ENCODE measurements around the gene PSMD5. TPM values are rescaled to one million over a fixed set of nuclear protein-coding genes. Genes with fewer than 3 reads are reported as not detected.

PSMD5 gene
- total and polyA plus RNA-seq, 2 of the 4 experiments (the other 2 are of a cell fraction): 25.6 to 26.1 TPM

- Histone ChIP-seq H2BK20ac (ENCODE audit: low read depth, low read length) (no peak overlapping the region), H3K79me1 (ENCODE audit: low read depth in 1 of 2, low read length in 2 of 2) (no peaks in the 10 kb centered on the region), H4K91ac (ENCODE audit: insufficient read depth, low read depth, low read length) (no peak overlapping the region), H3K23ac (ENCODE audit: low read depth, low read length) (no peak overlapping the region), H3K14ac (replicated peaks; ENCODE audit: low read depth, low read length) (no peak overlapping the region), H3K18ac (ENCODE audit: low read depth, low read length) (no peak overlapping the region), H2BK120ac (ENCODE audit: low read depth, low read length) (no peak overlapping the region), H3K4me1 (ENCODE audit: control insufficient read depth, insufficient read depth, low read length) (no peaks in the 10 kb centered on the region), H3K27me3 (ENCODE audit: control insufficient read depth, insufficient read depth, low read length) (no peaks in the 10 kb centered on the region), H4K20me1 (ENCODE audit: insufficient read depth, low read length) (no peaks in the 10 kb centered on the region), H3K56ac (ENCODE audit: extremely low read depth, insufficient read depth, low read length) (no peak overlapping the region), H4K8ac (ENCODE audit: low read depth in 2 of 2, low read length in 2 of 2) (no peak overlapping the region), H3K27ac (ENCODE audit: insufficient read depth, low read length) (no peak overlapping the region), H3K4me3 (ENCODE audit: insufficient read depth, low read depth, low read length) (no peak overlapping the region), H3K4ac (ENCODE audit: low read depth, low read length) (no peak overlapping the region), H2BK5ac (ENCODE audit: low read depth, low read length, poor library complexity, severe bottlenecking) (no peak overlapping the region), H3K9me3 (ENCODE audit: control insufficient read depth, insufficient read depth, low read length) (no peaks in the 10 kb centered on the region), H2BK15ac (ENCODE audit: low read depth, low read length) (no peak overlapping the region), H4K5ac (ENCODE audit: low read depth, low read length) (no peak overlapping the region), H2AK9ac (replicated peaks; ENCODE audit: low read depth, low read length, poor library complexity) (no peak overlapping the region), H2AK5ac (ENCODE audit: low read depth, low read length) (no peak overlapping the region), H3K36me3 (ENCODE audit: control insufficient read depth, insufficient read depth, low read length) (peaks cover 2% of the 10 kb centered on the region), H3K4me2 (ENCODE audit: low read depth, low read length) (no peak overlapping the region), H3K9ac (ENCODE audit: low read depth, low read length) (no peak overlapping the region), H2AFZ (replicated peaks; ENCODE audit: low read length, poor library complexity) (no peak overlapping the region), H3K9me1 (ENCODE audit: insufficient read depth, low read length) (peaks cover 5% of the 10 kb centered on the region; the same call in 1 of the 2 replicates)
- ChIA-PET CTCF (no interaction called here), POLR2A (ENCODE audit: unreplicated experiment) (no interaction called here)
- TF ChIP-seq FOS (IDR thresholded peaks at IDR 0.05; ENCODE audit: low read depth, low read length) (no peak), NFE2L2 (IDR thresholded peaks at IDR 0.05; ENCODE audit: low read depth, low read length) (no peak), CEBPB (IDR thresholded peaks at IDR 0.05; ENCODE audit: low read depth, low read length) (no peak), MAFK (IDR thresholded peaks at IDR 0.05; ENCODE audit: low read depth, low read length) (no peak), RFX5 (IDR thresholded peaks at IDR 0.05; ENCODE audit: low read depth, low read length) (no peak), MAZ (IDR thresholded peaks at IDR 0.05; ENCODE audit: borderline replicate concordance, low read depth, low read length) (no peak), BHLHE40 (IDR thresholded peaks at IDR 0.05; ENCODE audit: low read depth, low read length) (no peak), RCOR1 (IDR thresholded peaks at IDR 0.05; ENCODE audit: insufficient replicate concordance, low read length) (no peak), RAD21 (IDR thresholded peaks at IDR 0.05; ENCODE audit: low read length) (no peak)
- TF ChIP-seq, protein P1, sequence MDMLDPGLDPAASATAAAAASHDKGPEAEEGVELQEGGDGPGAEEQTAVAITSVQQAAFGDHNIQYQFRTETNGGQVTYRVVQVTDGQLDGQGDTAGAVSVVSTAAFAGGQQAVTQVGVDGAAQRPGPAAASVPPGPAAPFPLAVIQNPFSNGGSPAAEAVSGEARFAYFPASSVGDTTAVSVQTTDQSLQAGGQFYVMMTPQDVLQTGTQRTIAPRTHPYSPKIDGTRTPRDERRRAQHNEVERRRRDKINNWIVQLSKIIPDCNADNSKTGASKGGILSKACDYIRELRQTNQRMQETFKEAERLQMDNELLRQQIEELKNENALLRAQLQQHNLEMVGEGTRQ (IDR thresholded peaks at IDR 0.05; ENCODE audit: low read depth, low read length): no peak
- WGBS, 2 experiments (ENCODE audit: extremely low coverage in 2 of 2, insufficient read length in 1 of 2): no CpG with 5 or more reads among the region's 1 CpG
- intact Hi-C loops (cut with micrococcal nuclease) (no loop called here), dilution Hi-C loops (cut with HindIII; ENCODE audit: low sequenced_read_pairs, unreplicated experiment) (no loop called here), in situ Hi-C loops (cut with MboI; ENCODE audit: low sequenced_read_pairs) (no loop called here)
- DNase-seq: no peak
- no peak for ATAC-seq (ENCODE audit: low read depth)
- BruUV-seq (replicated peaks): no TSS peak
Observed at GRCh38 chr9:120851449-120851848, 8.7 kb upstream of the PSMD5 start.

Data from IMR-90 (cell line).